ENCODE data around the gene KTI12.
"Not testable (repeated sequence)": the region's sequence is repeated elsewhere in the genome, so short reads cannot be mapped to it uniquely, and the experiment has no call there.

The KTI12 gene, protein sequence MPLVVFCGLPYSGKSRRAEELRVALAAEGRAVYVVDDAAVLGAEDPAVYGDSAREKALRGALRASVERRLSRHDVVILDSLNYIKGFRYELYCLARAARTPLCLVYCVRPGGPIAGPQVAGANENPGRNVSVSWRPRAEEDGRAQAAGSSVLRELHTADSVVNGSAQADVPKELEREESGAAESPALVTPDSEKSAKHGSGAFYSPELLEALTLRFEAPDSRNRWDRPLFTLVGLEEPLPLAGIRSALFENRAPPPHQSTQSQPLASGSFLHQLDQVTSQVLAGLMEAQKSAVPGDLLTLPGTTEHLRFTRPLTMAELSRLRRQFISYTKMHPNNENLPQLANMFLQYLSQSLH

DNA sequence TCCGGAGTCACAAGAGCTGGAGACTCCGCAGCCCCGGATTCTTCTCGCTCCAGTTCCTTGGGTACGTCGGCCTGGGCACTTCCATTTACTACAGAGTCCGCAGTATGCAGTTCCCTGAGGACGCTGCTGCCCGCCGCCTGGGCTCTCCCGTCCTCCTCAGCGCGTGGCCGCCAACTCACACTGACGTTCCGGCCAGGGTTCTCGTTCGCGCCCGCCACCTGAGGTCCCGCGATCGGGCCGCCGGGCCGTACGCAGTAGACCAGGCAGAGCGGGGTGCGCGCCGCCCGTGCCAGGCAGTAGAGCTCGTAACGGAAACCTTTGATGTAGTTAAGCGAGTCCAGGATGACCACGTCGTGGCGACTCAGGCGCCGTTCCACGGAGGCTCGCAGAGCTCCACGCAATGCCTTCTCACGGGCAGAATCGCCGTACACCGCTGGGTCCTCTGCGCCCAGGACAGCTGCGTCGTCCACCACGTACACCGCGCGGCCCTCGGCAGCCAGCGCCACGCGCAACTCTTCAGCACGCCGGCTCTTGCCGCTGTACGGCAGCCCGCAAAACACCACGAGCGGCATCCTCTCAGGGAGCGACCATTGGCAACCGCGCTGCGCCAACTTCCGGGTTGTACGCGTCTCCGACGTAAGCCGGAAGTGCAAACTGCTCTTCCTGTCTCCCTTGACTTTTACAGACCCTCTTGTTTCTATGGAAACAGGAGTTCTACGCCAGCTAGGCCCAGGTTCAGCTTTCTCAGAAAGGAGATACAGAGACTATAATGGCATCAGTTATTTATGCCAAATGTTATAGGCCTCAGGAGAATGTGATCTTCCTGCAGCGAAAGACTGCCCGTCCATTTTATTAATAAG, at the start of gene KTI12:
KTI12 (minus strand) TSS at position 621 of the 860 bp plus-strand sequence; CDS start at position 572, 49 bp downstream.
- peak; percentile 79 for DNase-seq

DNA sequence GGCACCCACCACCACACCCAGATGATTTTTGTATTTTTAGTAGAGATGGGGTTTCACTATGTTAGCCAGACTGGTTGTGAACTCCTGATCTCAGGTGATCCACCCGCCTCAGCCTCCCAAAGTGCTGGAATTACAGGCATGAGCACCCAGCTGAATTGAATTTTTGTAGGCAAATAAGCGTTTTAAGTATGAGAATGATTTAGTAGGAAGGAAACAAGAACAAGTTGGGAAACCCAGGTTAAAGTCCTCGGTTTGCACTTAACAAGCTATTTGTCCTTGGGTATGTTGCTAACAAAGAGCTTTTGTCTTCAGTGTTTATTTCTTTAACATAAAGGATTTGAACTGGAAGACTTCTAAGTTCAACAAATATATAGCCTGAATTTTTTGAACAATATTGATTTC, 46.4 kb upstream of the KTI12 start:
- DNase-seq, result no peak

DNA sequence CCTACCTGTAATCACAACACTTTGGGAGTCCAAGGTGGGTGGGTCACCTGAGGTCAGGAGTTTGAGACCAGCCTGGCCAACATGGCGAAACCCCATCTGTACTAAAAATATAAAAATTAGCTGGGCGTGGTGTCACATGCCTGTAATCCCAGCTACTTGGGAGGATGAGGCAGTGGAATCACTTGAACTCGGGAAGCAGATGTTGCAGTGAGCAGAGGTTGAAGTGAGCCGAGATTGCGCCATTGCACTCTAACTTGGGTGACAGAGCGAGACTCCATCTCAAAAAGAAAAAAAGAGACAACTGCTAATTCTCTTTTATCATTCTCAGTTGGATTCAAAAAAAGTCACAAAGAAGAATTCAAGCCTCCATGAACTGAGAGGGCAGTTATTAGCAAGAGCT, 43.7 kb upstream of the KTI12 start:
- DNase-seq, result not testable (repeated sequence)

DNA sequence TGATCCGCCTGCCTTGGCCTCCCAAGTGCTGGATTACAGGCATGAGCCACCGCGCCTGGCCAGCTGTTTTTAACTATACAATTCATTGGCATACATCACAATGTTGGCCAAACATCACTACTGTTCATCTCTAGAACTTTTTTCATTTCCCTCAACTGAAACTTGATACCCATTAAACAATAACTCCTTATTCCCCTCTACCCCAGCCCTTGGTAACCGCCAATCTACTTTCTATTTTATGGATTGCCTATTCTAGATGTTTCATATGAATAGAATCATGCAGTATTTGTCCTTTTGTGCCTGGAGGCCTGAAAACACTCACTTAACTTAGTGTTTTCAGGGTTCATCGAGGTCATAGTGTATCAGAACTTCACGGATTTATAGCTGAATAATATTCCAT, 38.7 kb upstream of the KTI12 start:
- DNase-seq, result no peak

DNA sequence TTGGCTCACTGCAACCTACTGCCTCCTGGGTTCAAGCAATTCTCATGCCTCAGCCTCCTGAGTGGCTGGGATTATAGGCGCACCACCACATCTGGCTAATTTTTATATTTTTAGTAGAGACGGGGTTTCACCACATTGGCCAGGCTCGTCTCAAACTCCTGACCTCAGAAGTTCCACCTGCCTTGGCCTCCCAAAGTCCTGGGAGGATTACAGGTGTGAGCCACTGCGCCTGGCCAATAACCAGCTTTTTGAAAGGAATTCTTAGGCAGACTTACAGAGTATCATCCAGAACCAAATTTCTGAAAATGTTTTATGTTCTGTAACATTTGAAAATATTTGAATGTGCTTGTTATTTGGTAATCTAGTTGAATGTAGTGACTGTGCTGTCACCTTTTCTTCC, 37.1 kb upstream of the KTI12 start:
- no peak for DNase-seq

DNA sequence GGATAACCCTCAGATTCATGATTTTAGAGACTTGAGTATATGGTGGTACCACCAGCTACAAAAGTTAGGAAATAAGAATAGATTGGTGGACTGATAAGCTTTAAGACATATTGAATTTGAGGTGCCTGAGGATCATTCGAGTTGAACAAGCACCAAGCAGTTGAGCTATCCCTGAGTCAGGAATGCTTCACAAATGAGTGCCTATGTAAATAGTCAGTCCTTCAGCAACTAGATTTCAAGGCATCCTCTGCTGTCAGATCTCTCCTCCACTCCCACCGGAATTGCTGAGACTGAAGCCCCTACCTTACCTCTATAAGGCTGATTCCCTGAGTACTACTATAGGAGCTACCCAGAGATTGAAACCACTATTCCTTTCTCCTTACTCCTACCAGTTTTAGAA, 29.6 kb upstream of the KTI12 start:
- no peak for DNase-seq

DNA sequence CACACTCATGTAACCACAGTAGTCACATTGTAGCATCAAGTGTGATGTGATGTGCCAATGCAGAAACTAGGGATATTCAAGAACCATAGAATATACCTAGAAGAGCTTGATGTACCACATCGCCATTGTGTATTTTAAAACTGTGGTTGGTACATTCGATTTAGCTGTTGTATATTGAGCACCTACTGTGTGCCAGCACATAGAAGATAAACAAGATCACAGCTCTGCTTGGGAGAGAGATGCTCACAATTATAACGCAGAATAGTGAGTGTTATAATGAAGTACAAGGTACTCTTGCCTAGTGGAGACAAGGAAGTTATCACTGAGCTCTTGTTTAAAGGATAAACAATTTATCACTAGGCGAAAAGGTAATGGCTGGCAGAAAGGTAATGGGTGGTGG, 27.2 kb upstream of the KTI12 start:
- no peak for DNase-seq

DNA sequence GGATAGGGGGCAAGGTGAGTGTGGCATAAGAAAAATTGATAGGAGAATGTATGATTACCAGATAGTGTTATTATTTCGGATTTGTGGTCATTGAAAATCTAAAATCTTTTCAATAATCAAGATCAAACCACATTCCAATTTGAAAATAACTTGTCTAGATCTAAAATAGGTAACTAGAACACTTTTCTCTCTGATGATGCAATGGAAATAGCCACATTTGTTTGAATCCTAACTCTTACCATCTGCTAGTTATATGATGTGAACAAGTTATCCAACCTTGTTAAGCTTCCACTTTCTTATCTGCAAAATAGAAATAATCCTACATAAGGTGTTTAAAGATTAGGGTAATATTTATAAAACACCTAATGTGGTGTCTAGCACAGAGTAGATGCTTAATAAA, 26.3 kb upstream of the KTI12 start:
- DNase-seq, result no peak

DNA sequence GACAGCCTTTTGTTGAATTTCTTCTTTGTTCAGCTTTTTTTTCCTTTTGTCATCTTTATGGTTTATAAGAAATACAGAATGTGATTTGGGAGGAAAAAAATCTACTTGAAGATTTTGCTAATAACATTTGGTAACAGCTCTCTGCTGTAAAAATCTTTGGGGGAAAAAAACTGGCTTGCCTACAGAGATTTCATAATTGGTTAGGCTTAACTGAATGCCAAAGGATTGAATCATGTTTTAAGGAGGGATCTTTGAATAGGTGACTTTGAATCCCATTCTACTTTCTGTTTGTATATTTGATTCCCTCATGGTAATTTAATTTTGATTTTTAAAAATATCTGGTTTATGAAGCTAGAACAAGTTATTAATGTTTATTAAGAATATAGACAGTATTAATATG, 25.7 kb upstream of the KTI12 start:
- no peak for DNase-seq

DNA sequence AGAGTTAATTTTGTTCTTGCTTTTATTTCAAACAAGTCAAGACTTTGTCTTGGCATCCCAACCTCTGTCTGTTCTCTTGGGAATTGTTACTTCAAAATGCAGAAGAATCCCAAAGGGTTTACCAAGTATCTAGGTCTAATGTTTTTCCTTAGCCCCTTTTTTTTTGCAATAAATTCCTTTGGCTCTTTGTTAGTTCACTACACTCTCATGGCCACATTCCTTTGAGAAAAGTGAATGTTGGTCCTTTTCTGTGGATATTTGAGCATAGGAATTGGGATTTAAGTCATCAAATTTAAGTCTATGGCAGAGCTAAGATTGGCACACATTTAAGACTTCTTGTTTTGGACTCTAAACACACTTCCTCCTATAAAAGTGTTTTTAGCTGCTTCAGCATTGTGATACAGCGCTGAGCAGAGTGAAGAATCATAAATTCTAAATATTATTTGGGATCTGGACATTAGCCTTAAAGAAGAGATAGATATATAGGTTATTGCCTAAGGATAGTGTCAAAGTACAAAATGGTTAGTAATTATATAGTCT, 24.3 kb upstream of the KTI12 start:
- DNase-seq, result no peak

DNA sequence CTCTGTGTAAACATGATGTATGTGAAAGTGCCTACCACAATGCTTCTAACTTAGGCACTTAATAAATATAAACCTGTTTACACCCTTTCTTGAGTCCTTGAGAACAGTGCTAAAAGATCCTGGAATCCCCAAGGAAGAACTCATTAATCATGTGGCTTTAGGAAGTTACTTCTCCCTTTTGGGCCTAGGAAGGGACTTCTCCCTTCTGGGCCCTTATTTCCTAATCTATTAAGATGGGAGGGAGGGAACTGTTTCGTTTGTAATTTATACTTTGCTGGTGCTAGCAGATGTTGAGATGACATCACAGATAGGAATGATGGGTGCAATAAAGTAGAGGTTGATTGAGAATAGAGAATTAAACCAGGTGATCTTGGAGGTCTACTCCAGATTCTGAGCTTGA, 23.6 kb upstream of the KTI12 start:
- no peak for DNase-seq

DNA sequence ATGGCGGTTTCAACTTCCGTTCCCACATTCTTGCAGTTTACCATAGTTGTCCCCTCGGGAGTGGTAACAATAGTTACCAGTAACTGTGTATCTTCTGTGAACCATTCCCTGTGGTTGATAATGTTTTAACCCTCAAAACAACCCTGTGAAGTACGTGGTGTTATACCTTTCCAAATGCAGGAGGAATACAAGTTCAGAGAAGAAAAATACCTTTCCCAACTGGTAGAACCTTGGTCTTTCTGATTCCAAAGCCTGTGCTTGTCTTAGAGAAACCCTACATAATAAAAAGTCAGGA, 23.3 kb upstream of the KTI12 start:
- no peak for DNase-seq

DNA sequence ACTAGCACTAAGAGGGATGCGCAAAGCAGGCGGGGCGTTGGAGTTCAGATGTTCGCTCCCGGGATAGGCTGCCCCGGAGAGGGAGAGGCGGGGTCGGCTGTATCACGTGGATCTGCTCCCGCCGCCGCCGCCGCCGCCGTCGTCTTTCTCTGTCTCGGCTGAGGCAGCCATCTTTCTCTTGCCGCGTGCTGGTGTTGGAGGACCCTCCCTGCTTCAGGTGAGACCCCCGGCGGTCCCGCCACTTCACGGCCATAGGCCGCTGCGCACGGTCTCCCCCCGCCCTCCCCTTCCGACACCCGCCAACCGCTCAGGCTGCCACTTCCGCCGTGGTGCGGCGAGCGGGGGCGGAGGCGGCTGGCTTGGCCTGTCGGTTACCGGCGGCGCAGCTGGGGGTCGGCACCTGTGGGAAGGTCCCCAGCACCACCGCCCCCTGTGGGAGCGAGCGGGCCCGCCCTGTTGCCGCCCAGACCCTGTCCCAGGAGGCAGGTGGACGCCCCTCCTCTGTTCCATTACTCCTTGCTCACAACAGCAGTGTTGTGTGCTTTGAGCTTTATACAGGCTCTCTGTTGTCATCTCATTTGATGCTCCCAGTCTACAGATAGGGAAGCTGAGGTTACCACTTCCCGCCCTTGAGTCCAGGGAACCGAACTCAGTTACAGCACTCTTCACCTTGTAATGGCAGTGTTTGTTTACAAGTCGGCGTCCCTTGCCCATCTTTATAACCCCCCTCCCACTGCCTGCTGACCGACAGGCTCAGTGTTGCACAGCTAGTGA, 22.7 kb upstream of the KTI12 start, which contains the start of gene BTF3L4:
BTF3L4 (plus strand) TSS at position 133 of the 774 bp plus-strand sequence. CDS start 3,553 bp downstream, outside the sequence.
- DNase-seq, result peak; percentile 98

DNA sequence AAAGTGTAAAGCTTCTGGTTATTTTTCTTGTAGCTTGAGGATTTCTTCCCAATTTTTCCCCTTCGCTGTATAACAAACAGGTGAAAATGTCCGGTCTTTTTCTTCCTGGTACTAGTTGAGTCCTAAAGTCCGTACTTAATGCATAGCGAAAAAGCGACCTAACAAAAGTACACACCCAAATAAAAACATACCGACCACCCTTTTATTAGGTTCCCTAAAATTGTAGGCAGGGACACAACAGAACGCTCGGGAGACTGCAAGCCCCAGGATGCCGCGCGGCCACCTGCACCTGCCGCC, 22.2 kb upstream of the KTI12 start:
- no peak for DNase-seq

DNA sequence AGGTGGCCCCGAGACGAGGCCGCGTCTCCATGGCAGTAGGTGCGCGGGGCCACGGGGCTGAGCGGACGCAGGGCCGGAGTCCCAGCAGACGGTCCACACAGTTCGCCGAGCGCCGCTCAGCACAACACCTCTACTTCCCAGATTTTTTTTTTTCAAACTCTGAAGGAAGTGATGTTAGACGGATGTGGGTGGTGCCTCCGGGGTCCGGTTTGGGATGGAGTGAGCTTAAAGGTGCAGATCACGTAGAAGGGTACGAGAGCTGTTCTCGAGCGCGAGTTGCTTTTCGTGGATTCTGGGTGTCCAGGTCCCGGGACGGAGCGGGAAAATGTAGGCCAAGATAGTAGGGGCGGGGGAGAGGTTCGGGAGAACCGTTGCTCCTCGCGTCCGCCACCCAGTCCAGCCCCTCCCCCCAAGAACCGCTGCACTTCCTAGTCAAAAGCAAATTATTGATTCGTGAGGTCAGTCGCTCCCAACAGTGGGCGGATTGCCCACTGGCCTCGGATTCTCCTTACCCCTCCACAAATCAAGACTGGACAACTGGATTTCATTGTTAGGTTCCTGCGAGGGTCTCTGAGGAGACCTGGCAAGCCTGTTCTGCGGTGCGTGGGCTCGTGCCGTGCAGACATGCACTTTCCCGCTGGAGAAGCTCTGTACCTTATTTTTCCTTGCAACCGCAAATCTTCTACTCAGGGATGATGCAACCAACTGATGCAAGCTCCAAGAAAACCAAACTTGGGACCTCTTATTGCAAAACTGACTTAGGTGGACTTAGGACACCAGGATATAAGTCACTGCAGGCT, 21.7 kb upstream of the KTI12 start, which contains the start of gene TXNDC12:
TXNDC12 (minus strand) TSS at position 126 of the 800 bp plus-strand sequence; CDS start at position 31, 95 bp downstream.
- peak; percentile 90 for DNase-seq

DNA sequence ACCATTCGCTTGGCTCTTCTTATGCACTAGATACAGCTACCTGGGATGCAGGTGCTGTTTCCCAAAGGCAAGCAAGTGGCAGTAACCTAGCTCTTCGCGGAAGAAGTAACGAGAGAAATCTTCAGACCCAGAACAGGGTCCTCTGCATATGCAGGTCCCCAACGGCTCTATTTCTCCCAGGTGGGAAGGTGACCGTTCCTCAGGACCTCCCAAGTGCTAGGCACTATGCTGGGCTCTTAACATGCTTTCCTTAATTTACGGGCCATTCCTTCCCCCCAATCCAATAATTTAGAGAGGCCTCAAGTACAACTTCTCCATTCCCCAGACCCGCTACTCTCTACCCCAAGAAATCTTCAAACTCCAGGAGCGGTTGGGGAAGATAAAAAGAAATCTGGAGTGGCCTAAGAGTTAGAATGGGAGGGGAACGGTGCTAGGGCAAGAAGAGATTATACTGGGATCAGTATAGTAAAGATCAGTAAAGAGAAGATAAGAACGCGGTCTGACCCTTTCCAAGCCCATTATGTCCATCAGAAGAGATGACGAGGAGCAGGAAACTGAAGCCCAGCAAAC, 21.0 kb upstream of the KTI12 start:
- DNase-seq, result no peak

DNA sequence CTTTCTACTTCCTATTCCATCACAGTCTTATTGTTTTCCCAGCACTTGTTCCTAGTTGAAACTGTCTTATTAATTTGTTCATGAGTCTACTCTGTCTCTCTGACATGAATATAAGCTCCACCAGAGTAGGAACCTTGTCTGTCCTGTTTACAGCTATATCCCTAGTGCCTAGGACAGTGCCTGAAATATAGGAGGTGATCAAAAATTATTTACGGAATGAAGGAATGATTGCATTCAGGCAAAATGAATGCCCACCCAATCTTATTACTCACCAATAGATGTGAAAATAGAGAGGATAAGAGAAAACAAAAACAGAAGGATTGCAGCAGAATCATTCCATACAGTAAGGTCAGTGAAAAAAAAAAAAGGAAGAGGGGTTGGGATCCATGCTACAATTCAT, 20.3 kb upstream of the KTI12 start:
- no peak for DNase-seq

DNA sequence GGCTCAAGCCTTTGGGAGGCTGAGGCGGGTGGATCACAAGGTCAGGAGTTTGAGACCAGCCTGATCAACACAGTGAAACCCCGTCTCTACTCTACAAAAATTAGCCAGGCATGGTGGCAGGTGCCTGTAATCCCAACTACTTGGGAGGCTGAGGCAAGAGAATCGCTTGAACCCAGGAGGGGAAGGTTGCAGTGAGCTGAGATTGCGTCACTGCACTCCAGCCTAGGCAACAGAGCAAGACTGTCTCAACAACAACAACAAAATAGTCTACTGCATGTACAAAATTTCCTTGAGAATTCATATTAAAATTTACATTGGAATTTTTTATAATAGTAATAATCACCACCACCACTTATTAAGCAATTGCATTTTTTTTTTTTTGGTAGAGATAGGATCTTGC, 15.7 kb upstream of the KTI12 start:
- not testable (repeated sequence) for DNase-seq

DNA sequence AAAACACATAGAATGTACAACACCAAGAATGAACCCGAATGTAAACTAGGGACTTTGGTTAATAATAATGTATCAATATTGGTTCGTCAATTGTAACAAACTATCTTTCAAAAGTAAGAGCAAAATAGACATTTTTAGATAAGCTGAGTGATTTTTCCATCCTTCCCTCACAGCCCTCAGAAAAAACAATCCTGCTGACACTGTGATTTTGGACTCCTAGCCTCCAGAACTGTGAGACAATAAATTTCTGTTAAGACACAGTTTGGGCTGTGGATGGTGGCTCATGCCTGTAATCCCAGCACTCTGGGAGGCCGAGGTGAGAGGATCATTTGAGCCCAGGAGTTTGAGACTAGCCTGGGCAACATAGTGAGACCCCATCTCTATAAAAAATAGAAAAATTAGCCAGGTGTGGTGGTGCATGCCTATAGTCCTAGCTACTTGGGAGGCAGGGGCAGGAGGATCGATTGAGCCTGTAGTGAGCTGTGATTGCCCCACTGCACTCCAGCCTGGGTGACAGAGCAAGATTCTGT, 12.1 kb upstream of the KTI12 start:
- not testable (repeated sequence) for DNase-seq

DNA sequence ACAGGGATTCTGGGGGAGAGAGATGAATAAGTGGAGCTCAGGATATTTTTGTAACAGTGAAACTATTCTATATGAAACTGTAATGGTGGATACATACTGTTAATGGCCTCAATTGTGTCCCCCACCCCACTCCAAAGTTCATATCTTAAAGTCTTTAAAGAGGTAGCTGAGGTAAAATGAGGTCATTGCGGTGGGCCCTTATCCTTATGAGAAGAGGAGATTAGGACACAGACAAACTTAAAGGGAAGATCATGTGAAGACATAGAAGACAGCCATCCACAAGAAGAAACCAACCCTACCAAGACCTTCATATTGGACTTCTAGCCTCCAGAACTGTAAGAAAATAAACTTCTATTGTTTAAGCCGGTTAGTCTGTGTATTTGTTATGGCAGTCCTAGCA, 11.6 kb upstream of the KTI12 start:
- DNase-seq, result no peak

DNA sequence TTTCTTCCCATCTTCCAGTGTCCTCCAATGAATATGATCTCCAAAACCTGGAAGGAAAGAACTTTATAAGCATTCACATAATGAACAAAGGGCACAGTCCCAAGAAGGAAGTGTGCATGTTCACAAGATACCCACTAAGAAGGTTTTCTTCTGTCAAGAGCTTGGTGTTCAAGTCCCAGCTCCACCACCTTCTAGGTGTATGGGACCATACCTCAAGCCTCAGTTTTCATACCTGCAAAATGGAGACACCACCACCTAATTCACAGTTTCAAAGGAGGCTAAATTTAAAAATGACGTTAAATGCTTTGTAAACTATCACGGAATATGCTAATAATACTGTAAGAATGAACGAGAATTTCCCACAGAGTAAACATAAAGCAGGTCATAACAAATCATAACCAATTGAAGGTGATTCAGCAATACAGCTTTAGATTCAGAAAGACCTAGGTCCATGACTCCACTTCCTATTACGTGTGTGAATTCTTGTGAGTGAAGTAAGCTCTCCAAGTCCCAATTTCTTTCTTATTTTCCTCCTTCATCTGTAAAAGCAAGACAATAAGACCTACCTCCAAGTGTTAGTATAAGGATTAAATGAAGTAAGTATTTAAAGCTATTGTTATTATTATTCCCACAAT, 8.1 kb upstream of the KTI12 start:
- DNase-seq, result no peak
